MCF 10A (cell line): ENCODE results near the gene PDLIM4. TPM values are rescaled to one million over a fixed set of nuclear protein-coding genes. Genes with fewer than 3 reads are reported as not detected.

Experiments used
- BruUV-seq: library from RNA; stranded (reverse); fragments of 400-500 nt; replicated peaks from 2 replicates; lab custom pipeline; 2021; lab: Mats Ljungman, UMichigan
- CTCF ChIA-PET: fragments of 300-600 bp; sonication (Branson Sonifier 250); formaldehyde crosslinking; extraction: SDS; loops from one replicate; lab custom pipeline; 2021; ENCODE audit warnings: antibody characterized with exemption, inconsistent platforms; lab: Yijun Ruan, JAX
- POLR2A ChIA-PET: fragments of 300-600, 350-650 bp; sonication (Branson Sonifier 250); formaldehyde crosslinking; extraction: SDS; loops from one replicate; lab custom pipeline; 2020; ENCODE audit warnings: antibody characterized with exemption, inconsistent platforms; lab: Yijun Ruan, JAX
- DNase-seq: peaks from one replicate; pipeline ENCODE4 v3.0.0-alpha.2; 2018; ENCODE audit not compliant: unreplicated experiment
- H3K27ac Mint-ChIP-seq: one replicate; pipeline ENCODE4 v1.8.0; 2022; ENCODE audit warnings: mild to moderate bottlenecking, low read depth, mixed read lengths; ENCODE audit not compliant: unreplicated experiment
- H3K27me3 Mint-ChIP-seq: one replicate; pipeline ENCODE4 v1.8.0; 2022; ENCODE audit warnings: mixed read lengths; ENCODE audit not compliant: insufficient read depth, unreplicated experiment
- H3K36me3 Mint-ChIP-seq: one replicate; pipeline ENCODE4 v1.8.0; 2022; ENCODE audit warnings: mild to moderate bottlenecking, moderate library complexity, mixed read lengths; ENCODE audit not compliant: insufficient read depth, unreplicated experiment
- H3K4me1 Mint-ChIP-seq: one replicate; pipeline ENCODE4 v1.8.0; 2022; ENCODE audit warnings: mixed read lengths; ENCODE audit not compliant: insufficient read depth, unreplicated experiment
- H3K4me3 Mint-ChIP-seq: one replicate; pipeline ENCODE4 v1.8.0; 2022; ENCODE audit warnings: mild to moderate bottlenecking, moderate library complexity, mixed read lengths; ENCODE audit not compliant: unreplicated experiment
- H3K9me3 Mint-ChIP-seq: one replicate; pipeline ENCODE4 v1.8.0; 2022; ENCODE audit warnings: mixed read lengths; ENCODE audit not compliant: unreplicated experiment
- CTCF ChIP-seq: fragments of 200-600 bp; IDR thresholded peaks from one replicate; pipeline ENCODE4 v1.8.0; 2022; ENCODE audit warnings: antibody characterized with exemption, mild to moderate bottlenecking; ENCODE audit not compliant: unreplicated experiment
- intact Hi-C: fragments of 100-400 bp; cut with micrococcal nuclease; formaldehyde crosslinking; loops from 2 replicates; pipeline ENCODE4 v1.14.1; 2022
- total RNA-seq: library from RNA; stranded (reverse); gene quantifications from 2 replicates; pipeline ENCODE4 v1.2.3, GENCODE V29; 2022

PDLIM4 gene
- total RNA-seq, 1 experiment from 2014 or later, result 101 TPM

- Mint-ChIP-seq H3K36me3 (peaks cover 19% of the 10 kb centered on the region), H3K9me3 (no peaks in the 10 kb centered on the region), H3K27me3 (no peaks in the 10 kb centered on the region), H3K4me1 (peaks cover 38% of the 10 kb centered on the region), H3K27ac (no peak overlapping the region), H3K4me3 (no peak overlapping the region)
- intact Hi-C loops, result no loop called here
- ChIA-PET POLR2A (interaction anchor here (0.5 kb wide), 1 partner anchor 68 kb away, joined by 3 read pairs; no protein-coding TSS in a partner anchor), CTCF (interaction anchor here (0.6 to 2.0 kb wide), 6 partner anchors 18 to 283 kb away, joined by 3 to 11 read pairs (median 6); no protein-coding TSS in a partner anchor)
- no TSS peak for BruUV-seq
- TF ChIP-seq CTCF, result no peak
- DNase-seq, result no peak
Measured at GRCh38 chr5:132219981-132220380, 37.5 kb upstream of the PDLIM4 start.

GRCh38 chr5:132220491-132220890 lies 37.0 kb upstream of the PDLIM4 start:
- Mint-ChIP-seq H3K4me3 (no peak overlapping the region), H3K9me3 (no peaks in the 10 kb centered on the region), H3K27ac (no peak overlapping the region), H3K4me1 (peaks cover 38% of the 10 kb centered on the region), H3K27me3 (no peaks in the 10 kb centered on the region), H3K36me3 (peaks cover 19% of the 10 kb centered on the region)
- no peak for TF ChIP-seq CTCF
- no peak for DNase-seq
- intact Hi-C loops, result no loop called here
- POLR2A ChIA-PET, result interaction anchor here (0.5 kb wide), 1 partner anchor 68 kb away, joined by 3 read pairs; no protein-coding TSS in a partner anchor
- CTCF ChIA-PET, result interaction anchor here (0.6 to 2.0 kb wide), 7 partner anchors 17 to 282 kb away, joined by 3 to 11 read pairs (median 5); no protein-coding TSS in a partner anchor
- no TSS peak for BruUV-seq

GRCh38 chr5:132221781-132222648 lies 35.5 kb upstream of the PDLIM4 start:
- Mint-ChIP-seq H3K4me3 (no peak overlapping the region), H3K4me1 (peaks cover 45% of the 10 kb centered on the region), H3K9me3 (no peaks in the 10 kb centered on the region), H3K27ac (no peak overlapping the region), H3K36me3 (peaks cover 13% of the 10 kb centered on the region), H3K27me3 (no peaks in the 10 kb centered on the region)
- intact Hi-C loops, result no loop called here
- DNase-seq, result peak; percentile 40
- no peak for TF ChIP-seq CTCF
- ChIA-PET CTCF (interaction anchor here (0.6 to 10.4 kb wide), 8 partner anchors 17 to 284 kb away, joined by 3 to 130 read pairs (median 4); no protein-coding TSS in a partner anchor), POLR2A (interaction anchor here (0.6 kb wide), 1 partner anchor 44 kb away, joined by 3 read pairs; no protein-coding TSS in a partner anchor)
- BruUV-seq, result no TSS peak

- CTCF ChIA-PET, result interaction anchor here (1.0 to 10.4 kb wide), 5 partner anchors 7 to 163 kb away, joined by 3 to 130 read pairs (median 3); no protein-coding TSS in a partner anchor
- POLR2A ChIA-PET, result interaction anchor here (3.0 kb wide), 1 partner anchor 142 kb away, joined by 9 read pairs; no protein-coding TSS in a partner anchor
- Mint-ChIP-seq H3K9me3 (no peaks in the 10 kb centered on the region), H3K27me3 (no peaks in the 10 kb centered on the region), H3K4me3 (no peak overlapping the region), H3K4me1 (peaks cover 47% of the 10 kb centered on the region), H3K27ac (peak overlapping the region; percentile 60), H3K36me3 (peaks cover 7% of the 10 kb centered on the region)
- BruUV-seq, result no TSS peak
- DNase-seq, result no peak
- no peak for TF ChIP-seq CTCF
- intact Hi-C loops, result no loop called here
Measured at GRCh38 chr5:132222649-132223038, 34.9 kb upstream of the PDLIM4 start.
